Activated CD4-positive, alpha-beta T cell treated with anti-CD3 and anti-CD28 coated beads, Interleukin-2, amount 50 U/mL, for 24 hours (primary cell): ENCODE measurements around the gene FOXD2.
"Not testable (repeated sequence)": the region's sequence is repeated elsewhere in the genome, so short reads cannot be mapped to it uniquely, and the experiment has no call there.

Experiments
- DNase-seq, 2 donors: peaks; one replicate each; pipeline ENCODE4 v3.0.0-alpha.2; 2020; ENCODE audit warnings: low read depth in 1 of 2, low spot score in 1 of 2

The FOXD2 gene

GRCh38 chr1:47439017-47439818 is 1.4 kb downstream of the FOXD2 start:
- no peak for DNase-seq

- no peak for DNase-seq
Observed at GRCh38 chr1:47439819-47440598, 2.2 kb downstream of the FOXD2 start.

- no peak for DNase-seq
Observed at GRCh38 chr1:47440599-47441081, 2.8 kb downstream of the FOXD2 start.

GRCh38 chr1:47441450-47442106 is 3.7 kb downstream of the FOXD2 start:
- no peak for DNase-seq

- no peak for DNase-seq
Observed at GRCh38 chr1:47442202-47442601, 4.4 kb downstream of the FOXD2 start.

GRCh38 chr1:47442842-47443529 is 5.1 kb downstream of the FOXD2 start:
- no peak for DNase-seq

GRCh38 chr1:47443530-47444296 is 5.9 kb downstream of the FOXD2 start:
- DNase-seq, result no peak

- DNase-seq, result no peak
Observed at GRCh38 chr1:47444297-47444561, 6.4 kb downstream of the FOXD2 start.

- DNase-seq, result no peak
Observed at GRCh38 chr1:47444562-47445465, 7.0 kb downstream of the FOXD2 start.

GRCh38 chr1:47445823-47446550 is 8.1 kb downstream of the FOXD2 start:
- no peak for DNase-seq

- no peak for DNase-seq
Observed at GRCh38 chr1:47448462-47449222, 10.8 kb downstream of the FOXD2 start.

GRCh38 chr1:47449822-47450552 is 12.1 kb downstream of the FOXD2 start:
- DNase-seq, result no peak

GRCh38 chr1:47450606-47451005 is 12.8 kb downstream of the FOXD2 start:
- DNase-seq, result no peak

GRCh38 chr1:47452426-47452825 is 14.6 kb downstream of the FOXD2 start:
- DNase-seq, result no peak

GRCh38 chr1:47453910-47454309 is 16.1 kb downstream of the FOXD2 start:
- DNase-seq, result not testable (repeated sequence)

GRCh38 chr1:47456250-47456649 is 18.4 kb downstream of the FOXD2 start:
- no peak for DNase-seq

GRCh38 chr1:47457547-47457946 is 19.7 kb downstream of the FOXD2 start:
- not testable (repeated sequence) for DNase-seq
